Uterus (tissue), 2 donors: ENCODE data around the gene LEF1.

Experiments
- POLR2A ChIP-seq, 2 donors: fragments of 450-650 bp; IDR thresholded peaks; one replicate each; pipeline ENCODE4 v1.6.1; 2016; ENCODE audit warnings: antibody characterized with exemption in 2 of 2, mild to moderate bottlenecking in 1 of 2, moderate library complexity in 1 of 2
- TF ChIP-seq, protein P1 (sequence below), 4 experiments: fragments of 200-600 bp in 2 of 4; fragments of 450-650 bp in 2 of 4; sonication (generic) in 2 of 4; IDR thresholded peaks; one replicate each; pipeline ENCODE4 v1.5.1; 2016 to 2019; ENCODE audit warnings: antibody characterized with exemption in 4 of 4, mild to moderate bottlenecking in 2 of 4, moderate library complexity in 1 of 4

DNA sequence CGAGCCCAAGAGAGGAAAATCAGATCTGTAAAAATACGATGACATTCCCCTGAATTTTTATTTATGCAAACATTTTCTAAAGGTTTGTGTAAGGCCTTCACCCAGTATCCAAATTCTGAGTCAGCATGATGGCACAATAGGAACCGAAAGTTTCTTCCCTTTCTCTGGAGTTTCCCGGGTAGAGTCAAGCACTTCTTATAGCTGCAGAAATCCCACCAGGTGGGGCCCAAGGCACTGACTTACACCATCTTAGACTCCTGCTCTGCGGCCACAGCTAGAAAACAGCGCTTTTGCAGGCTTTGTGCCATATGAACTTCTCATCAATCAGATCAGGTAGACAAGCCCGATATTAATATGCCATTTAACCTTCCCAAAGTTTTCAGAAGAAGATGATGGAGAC, 13.4 kb downstream of the LEF1 start:
- TF ChIP-seq, protein P1, sequence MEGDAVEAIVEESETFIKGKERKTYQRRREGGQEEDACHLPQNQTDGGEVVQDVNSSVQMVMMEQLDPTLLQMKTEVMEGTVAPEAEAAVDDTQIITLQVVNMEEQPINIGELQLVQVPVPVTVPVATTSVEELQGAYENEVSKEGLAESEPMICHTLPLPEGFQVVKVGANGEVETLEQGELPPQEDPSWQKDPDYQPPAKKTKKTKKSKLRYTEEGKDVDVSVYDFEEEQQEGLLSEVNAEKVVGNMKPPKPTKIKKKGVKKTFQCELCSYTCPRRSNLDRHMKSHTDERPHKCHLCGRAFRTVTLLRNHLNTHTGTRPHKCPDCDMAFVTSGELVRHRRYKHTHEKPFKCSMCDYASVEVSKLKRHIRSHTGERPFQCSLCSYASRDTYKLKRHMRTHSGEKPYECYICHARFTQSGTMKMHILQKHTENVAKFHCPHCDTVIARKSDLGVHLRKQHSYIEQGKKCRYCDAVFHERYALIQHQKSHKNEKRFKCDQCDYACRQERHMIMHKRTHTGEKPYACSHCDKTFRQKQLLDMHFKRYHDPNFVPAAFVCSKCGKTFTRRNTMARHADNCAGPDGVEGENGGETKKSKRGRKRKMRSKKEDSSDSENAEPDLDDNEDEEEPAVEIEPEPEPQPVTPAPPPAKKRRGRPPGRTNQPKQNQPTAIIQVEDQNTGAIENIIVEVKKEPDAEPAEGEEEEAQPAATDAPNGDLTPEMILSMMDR (IDR thresholded peaks at IDR 0.05) = no peak
- no peak for TF ChIP-seq POLR2A (IDR thresholded peaks at IDR 0.05)
